ENCODE data around the gene CBLB. TPM values are rescaled to one million over a fixed set of nuclear protein-coding genes. Genes with fewer than 3 reads are reported as not detected.

Gene CBLB
- total and polyA plus RNA-seq, 9 of the 15 experiments (the other 6 are each of a cell fraction or from before 2014, with no cell fraction given) = 1.8 to 8.1 (median 5.3) TPM

- TF ChIP-seq SAFB2 (IDR thresholded peaks at IDR 0.05; ENCODE audit: borderline replicate concordance, low read depth, low read length, severe bottlenecking) (no peak), HDAC3 (IDR thresholded peaks at IDR 0.05; ENCODE audit: borderline replicate concordance, partially characterized antibody) (no peak), TCF7 (IDR thresholded peaks at IDR 0.05; ENCODE audit: borderline replicate concordance) (no peak)
Observed at GRCh38 chr3:105891101-105891500, 22.3 kb upstream of the CBLB start (continued).

DNA sequence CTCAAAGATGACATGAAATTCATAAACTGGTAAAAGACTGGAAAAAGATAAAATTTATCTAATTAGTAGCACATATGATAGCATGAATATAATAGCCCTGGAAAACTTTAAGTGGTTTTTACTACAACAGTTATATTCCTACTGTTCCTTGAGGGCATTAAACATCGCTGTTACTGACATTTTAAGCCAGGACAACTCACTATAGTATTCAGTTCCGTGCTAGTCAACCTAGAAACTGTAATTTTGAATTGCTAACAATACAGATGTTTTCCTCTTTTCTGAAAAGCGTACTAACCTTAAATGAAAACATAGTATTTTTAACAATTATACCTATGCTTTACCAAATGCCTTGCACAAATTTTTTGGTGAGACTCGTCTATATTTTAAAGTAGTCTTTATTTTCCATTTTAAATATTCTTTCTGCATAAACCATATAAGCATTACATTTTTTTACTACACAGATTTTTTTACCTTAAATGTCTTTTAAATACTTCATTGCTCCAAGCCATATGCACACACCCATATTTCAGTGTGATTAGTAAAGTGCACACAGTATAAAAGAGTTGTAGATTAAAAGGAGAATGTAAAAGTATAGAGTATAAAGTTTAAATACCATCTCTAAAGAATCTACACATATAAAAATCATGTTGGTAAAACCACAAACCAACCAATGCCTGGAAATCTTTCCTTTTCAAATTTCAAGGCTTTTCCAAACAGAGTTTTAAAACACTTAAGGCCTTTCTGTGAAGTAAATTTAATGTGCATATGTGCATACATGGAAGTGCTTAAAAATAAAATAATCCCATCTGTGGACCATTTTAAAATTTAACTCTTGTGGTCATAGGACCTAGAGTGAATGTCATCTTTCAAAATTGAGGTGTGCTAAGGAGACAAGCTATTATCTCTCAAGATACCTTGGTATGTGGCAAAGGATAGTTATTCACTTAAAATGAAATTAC lies 20.1 kb upstream of the CBLB start:
- FAIRE-seq (no peak), ATAC-seq (no peak), DNase-seq (ENCODE audit: extremely low read depth in 1 of 4, low spot score in 3 of 4) (no peak)
- no peaks in the 10 kb centered on the region for H3K9me3 ChIP-seq (replicated peaks; ENCODE audit: control insufficient read depth, insufficient read depth, low read depth, low read length)
- H3K9ac ChIP-seq (ENCODE audit: insufficient read depth in 1 of 2, low read depth in 2 of 2, low read length in 2 of 2) = no peak overlapping the region
- H4K20me1 ChIP-seq (replicated peaks; ENCODE audit: control insufficient read depth, insufficient read depth, low read length) = no peaks in the 10 kb centered on the region
- no peaks in the 10 kb centered on the region for H3K36me3 ChIP-seq (ENCODE audit: control insufficient read depth, insufficient read depth, low read length)
- no peak overlapping the region for H3K27ac ChIP-seq (ENCODE audit: extremely low read depth, low read depth, low read length)
- no peak overlapping the region for H3K4me3 ChIP-seq
- BruUV-seq (replicated peaks) = no TSS peak
- intact Hi-C loops (cut with micrococcal nuclease) = no loop called here
- TF ChIP-seq ZNF146 (CRISPR knock-in tag; IDR thresholded peaks at IDR 0.05; ENCODE audit: unreplicated experiment) (no peak), EHMT2 (IDR thresholded peaks at IDR 0.05) (no peak), POLR2AphosphoS2 (IDR thresholded peaks at IDR 0.05; ENCODE audit: low read length) (no peak), HDGF (IDR thresholded peaks at IDR 0.05) (no peak), FOXA1 (IDR thresholded peaks at IDR 0.05; ENCODE audit: borderline replicate concordance) (no peak), ZNF507 (tag; conservative IDR thresholded peaks at IDR 0.05) (no peak), ZC3H8 (IDR thresholded peaks at IDR 0.05) (no peak)
- no peak overlapping the region for H2AFZ ChIP-seq (ENCODE audit: low read depth, low read length)
- no peaks in the 10 kb centered on the region for H3K27me3 ChIP-seq (ENCODE audit: control insufficient read depth in 2 of 2, insufficient read depth in 2 of 2, low read length in 2 of 2)
- no peaks in the 10 kb centered on the region for H3K4me1 ChIP-seq (replicated peaks in 1 of 2; ENCODE audit: control insufficient read depth in 2 of 2, insufficient read depth in 2 of 2, low read length in 2 of 2)
- no peaks in the 10 kb centered on the region for H3K9me1 ChIP-seq (ENCODE audit: control insufficient read depth, insufficient read depth, low read length)
- no peaks in the 10 kb centered on the region for H3K79me2 ChIP-seq (ENCODE audit: control insufficient read depth, insufficient read depth, low read length)
- POLR2A ChIA-PET = no interaction called here
- no peak overlapping the region for H3K4me2 ChIP-seq (ENCODE audit: insufficient read depth, low read length)
- WGBS (ENCODE audit: insufficient coverage, low coverage, missing lambda C conversion rate) = 19% methylated on average over 4 of the region's 4 CpGs
- in situ Hi-C loops (cut with MboI) = no loop called here
- CTCF ChIA-PET (ENCODE audit: low intra/inter-chr PET ratio) = no interaction called here

Data from K562 (cell line).